Diencephalon (tissue), 1 donor: ENCODE measurements around the gene LPAR2. TPM values are rescaled to one million over a fixed set of nuclear protein-coding genes. Genes with fewer than 3 reads are reported as not detected.

ENCODE experiments used
- total RNA-seq: library from RNA; depleted of rRNA; stranded (reverse); fragments of >200 nt; gene quantifications from one replicate; pipeline ENCODE4 v1.2.3, GENCODE V29; 2014

Gene LPAR2
- 16.1 TPM for total RNA-seq

GRCh38 chr19:19627621-19628500, at the start of gene LPAR2:
LPAR2 (minus strand) TSS chr19:19628220; CDS start chr19:19627275, 945 bp downstream.

GRCh38 chr19:19668230-19669012, 40.4 kb upstream of the LPAR2 start, which contains the start of gene ZNF101:
ZNF101 (plus strand) TSS chr19:19668839; CDS start chr19:19668964, 125 bp downstream.

GRCh38 chr19:19663256-19664120, 35.5 kb upstream of the LPAR2 start, which contains the start of gene ATP13A1:
ATP13A1 (minus strand) TSS chr19:19663676; CDS start chr19:19663666, 10 bp downstream.

GRCh38 chr19:19643158-19644053, 15.4 kb upstream of the LPAR2 start, which contains the start of gene GMIP:
GMIP (minus strand) TSS chr19:19643657; CDS start chr19:19643529, 128 bp downstream.

GRCh38 chr19:19618219-19619051, 9.6 kb downstream of the LPAR2 start, which contains the start of gene PBX4:
PBX4 (minus strand) TSS chr19:19618687; CDS start chr19:19618629, 58 bp downstream.

Other genes with a start within 250 kb of the LPAR2 start
- gene GATAD2A, start 222.5 kb downstream of the LPAR2 start, total RNA-seq = 16.1 TPM
- gene TSSK6, start 112.7 kb downstream of the LPAR2 start, total RNA-seq = 1.2 TPM
- 155 TPM for gene NDUFA13, start 112.0 kb downstream of the LPAR2 start, total RNA-seq
- gene YJEFN3, start 99.3 kb downstream of the LPAR2 start, total RNA-seq = 11.1 TPM
- gene CILP2, start 90.0 kb downstream of the LPAR2 start, total RNA-seq = 1.8 TPM
- gene PBX4, start 9.5 kb downstream of the LPAR2 start, total RNA-seq = 10.6 TPM
- 16.8 TPM for gene GMIP, start 15.4 kb upstream of the LPAR2 start, total RNA-seq
- 25.4 TPM for gene ATP13A1, start 35.5 kb upstream of the LPAR2 start, total RNA-seq
- 9.2 TPM for gene ZNF101, start 40.6 kb upstream of the LPAR2 start, total RNA-seq
- 28.4 TPM for gene ZNF14, start 104.9 kb upstream of the LPAR2 start, total RNA-seq
- 51.7 TPM for gene ZNF506, start 193.5 kb upstream of the LPAR2 start, total RNA-seq
- gene ZNF253, start 237.7 kb upstream of the LPAR2 start, total RNA-seq = 30.9 TPM